GM12878 (cell line): ENCODE results near the gene TNFRSF1B. TPM values are rescaled to one million over a fixed set of nuclear protein-coding genes. Genes with fewer than 3 reads are reported as not detected.

Experiments
- ATAC-seq: fragments of 200-7000 bp; cut with Tn5 transposase; 3 replicates; pipeline ENCODE4 v1.9.1; 2020; ENCODE audit warnings: mild to moderate bottlenecking, moderate library complexity
- BruUV-seq: library from RNA; stranded (reverse); fragments of 400-500 nt; replicated peaks from 2 replicates; lab custom pipeline; 2021; lab: Mats Ljungman, UMichigan
- CTCF ChIA-PET: fragments of 300-600 bp; sonication (Branson Sonifier 250); formaldehyde crosslinking; extraction: SDS; loops from one replicate; lab custom pipeline; 2021; ENCODE audit warnings: inconsistent platforms; lab: Yijun Ruan, JAX
- POLR2A ChIA-PET: fragments of 350-600 bp; formaldehyde crosslinking; extraction: SDS; loops from one replicate; lab custom pipeline; 2021; ENCODE audit warnings: inconsistent platforms; lab: Charles Lee
- RAD21 ChIA-PET: fragments of 300-600 bp; sonication (Branson Sonifier 250); formaldehyde crosslinking; loops from one replicate; lab custom pipeline; 2023; ENCODE audit warnings: antibody characterized with exemption; ENCODE audit not compliant: unreplicated experiment; lab: Charles Lee
- SMC1A ChIA-PET: fragments of 300-600 bp; sonication (Branson Sonifier 250); formaldehyde crosslinking; loops from one replicate; lab custom pipeline; 2023; ENCODE audit not compliant: unreplicated experiment, uncharacterized antibody; lab: Charles Lee
- DNase-seq: peaks from one replicate; pipeline ENCODE4 v3.0.0-alpha.2; 2011; ENCODE audit warnings: low read depth, low spot score
- FAIRE-seq: peaks from 3 replicates; lab custom pipeline; 2011; peaks lifted over from hg19 to GRCh38; lab: Jason Lieb, UNC
- H2AFZ ChIP-seq: 2 replicates; pipeline ENCODE4 v1.6.0; 2011; ENCODE audit warnings: low read depth, low read length, control low read depth; ENCODE audit not compliant: control insufficient read depth
- H3K27ac ChIP-seq: 2 replicates; pipeline ENCODE4 v1.5.1; 2011; ENCODE audit warnings: control low read depth; ENCODE audit not compliant: control insufficient read depth, insufficient read depth
- H3K27me3 ChIP-seq, 2 experiments: replicated peaks in 1 of 2; 2 replicates each; pipeline versions ENCODE4 v1.6.0 to v1.6.1; 2011; ENCODE audit warnings: low read length in 1 of 2; ENCODE audit not compliant: control insufficient read depth in 2 of 2, insufficient read depth in 2 of 2
- H3K36me3 ChIP-seq, 2 experiments: 2 replicates each; pipeline ENCODE4 v1.5.1; 2011; ENCODE audit warnings: low read length in 1 of 2; ENCODE audit not compliant: control insufficient read depth in 2 of 2, insufficient read depth in 2 of 2
- H3K4me1 ChIP-seq: 2 replicates; pipeline ENCODE4 v1.6.1; 2011; ENCODE audit warnings: mild to moderate bottlenecking, low read length, moderate library complexity, mixed read lengths; ENCODE audit not compliant: control insufficient read depth, insufficient read depth
- H3K4me2 ChIP-seq: 2 replicates; pipeline ENCODE4 v1.6.0; 2011; ENCODE audit warnings: control low read depth; ENCODE audit not compliant: control insufficient read depth, insufficient read depth
- H3K4me3 ChIP-seq: fragments of 200-600 bp; sonication (generic); 2 replicates; pipeline ENCODE4 v1.5.1; 2016
- H3K79me2 ChIP-seq: 2 replicates; pipeline ENCODE4 v1.6.0; 2011; ENCODE audit warnings: low read length; ENCODE audit not compliant: control insufficient read depth, insufficient read depth
- H3K9ac ChIP-seq: 2 replicates; pipeline ENCODE4 v1.8.0; 2011; ENCODE audit warnings: low read length, control low read depth, mixed read lengths; ENCODE audit not compliant: control insufficient read depth, insufficient read depth
- H3K9me3 ChIP-seq: replicated peaks from 3 replicates; pipeline ENCODE4 v1.5.1; 2011; ENCODE audit warnings: mild to moderate bottlenecking, low read length; ENCODE audit not compliant: control insufficient read depth, insufficient read depth
- H4K20me1 ChIP-seq: 2 replicates; pipeline ENCODE4 v1.6.0; 2011; ENCODE audit not compliant: control insufficient read depth, insufficient read depth
- ATF3 ChIP-seq: IDR thresholded peaks from 2 replicates; pipeline ENCODE4 v1.6.1; 2011; ENCODE audit warnings: low read depth, mild to moderate bottlenecking, low read length, moderate library complexity, borderline replicate concordance; ENCODE audit errors: extremely low read depth
- CEBPZ ChIP-seq: fragments of 150-350 bp; IDR thresholded peaks from 2 replicates; pipeline ENCODE4 v1.6.1; 2016; ENCODE audit warnings: low read depth, low read length
- ESRRA ChIP-seq: IDR thresholded peaks from 2 replicates; pipeline ENCODE4 v1.6.1; 2012; ENCODE audit warnings: mild to moderate bottlenecking, low read length, improper control_type of control experiment
- EZH2 ChIP-seq: IDR thresholded peaks from 2 replicates; pipeline ENCODE4 v1.6.1; 2012; ENCODE audit warnings: low read depth, mild to moderate bottlenecking, control low read depth, inconsistent platforms, low read length, borderline replicate concordance; ENCODE audit not compliant: control insufficient read depth
- IKZF2 ChIP-seq, 2 experiments: fragments of 450-650 bp; IDR thresholded peaks; 2 replicates each; pipeline ENCODE4 v1.6.1; 2017; ENCODE audit warnings: mild to moderate bottlenecking in 2 of 2, moderate library complexity in 2 of 2
- LARP7 ChIP-seq: fragments of 450-650 bp; IDR thresholded peaks from 2 replicates; pipeline ENCODE4 v1.6.1; 2017; ENCODE audit warnings: mild to moderate bottlenecking
- MEF2A ChIP-seq: IDR thresholded peaks from 2 replicates; pipeline ENCODE4 v1.6.1; 2011; ENCODE audit warnings: low read depth, mild to moderate bottlenecking, low read length, moderate library complexity; ENCODE audit not compliant: insufficient read depth
- POLR2AphosphoS2 ChIP-seq: IDR thresholded peaks from 2 replicates; pipeline ENCODE4 v1.6.1; 2011; ENCODE audit warnings: low read depth, mild to moderate bottlenecking, low read length, improper control_type of control experiment, moderate library complexity
- RAD51 ChIP-seq: fragments of 450-650 bp; IDR thresholded peaks from 2 replicates; pipeline ENCODE4 v1.6.1; 2016; ENCODE audit warnings: moderate library complexity, mild to moderate bottlenecking, inconsistent platforms
- ZNF384 ChIP-seq: IDR thresholded peaks from 2 replicates; pipeline ENCODE4 v1.6.1; 2012; ENCODE audit warnings: low read depth, mild to moderate bottlenecking, low read length, improper control_type of control experiment, borderline replicate concordance
- WGBS: methylation state at CpG from one replicate; pipeline ENCODE4 v1.1.6; 2016; ENCODE audit warnings: low lambda C conversion rate; ENCODE audit not compliant: insufficient replicate concordance, insufficient coverage; ENCODE audit errors: missing lambda C conversion rate; 5-methylcytosine and 5-hydroxymethylcytosine counted together
- in situ Hi-C: fragments of 300-500 bp; cut with MboI; formaldehyde crosslinking; loops from 9 replicates; pipeline ENCODE4 v1.14.3; 2018; ENCODE audit warnings: mixed read lengths
- intact Hi-C: fragments of 100-400 bp; cut with micrococcal nuclease; formaldehyde crosslinking; loops from one replicate; pipeline ENCODE4 v1.14.2; 2022; ENCODE audit not compliant: unreplicated experiment
- polyA plus RNA-seq, 11 experiments: library from polyadenylated mRNA; depleted of rRNA in 4 of 11; unstranded in 6 of 11; stranded (reverse) in 5 of 11; fragments of >200 nt; fragmentation: Nextera tagmentation in 4 of 11; fragmentation: Illumina TruSeq in 1 of 11; extraction: Ambion mirVana in 4 of 11; extraction: Trizol in 1 of 11; gene quantifications; 1 replicate in 1 of 11; 2 replicates in 10 of 11; pipeline versions ENCODE4 v1.2.1 to v1.2.3, GENCODE V29; 2011 to 2016; ENCODE audit warnings: inconsistent platforms in 2 of 11, missing spikeins in 2 of 11, low read depth in 1 of 11
- total RNA-seq, 4 experiments: library from RNA; depleted of rRNA in 3 of 4; stranded (reverse); fragments of >200 nt in 3 of 4; fragmentation: Illumina TruSeq in 1 of 4; extraction: Trizol in 1 of 4; gene quantifications; 2 replicates each; pipeline versions ENCODE4 v1.2.1 to v1.2.3, GENCODE V29; 2013 to 2021
- TF ChIP-seq, protein P1 (sequence below): fragments of 450-650 bp; IDR thresholded peaks from 2 replicates; pipeline ENCODE4 v1.6.1; 2014; ENCODE audit warnings: mild to moderate bottlenecking
- TF ChIP-seq, protein P2 (sequence below): fragments of 450-650 bp; IDR thresholded peaks from 2 replicates; pipeline ENCODE4 v1.6.1; 2018; ENCODE audit warnings: borderline replicate concordance, mild to moderate bottlenecking; ENCODE audit not compliant: partially characterized antibody
- TF ChIP-seq, protein P3 (sequence below): IDR thresholded peaks from 2 replicates; pipeline ENCODE4 v1.6.1; 2011; ENCODE audit warnings: mild to moderate bottlenecking, low read depth, low read length, moderate library complexity; ENCODE audit not compliant: insufficient replicate concordance

Gene TNFRSF1B
- total and polyA plus RNA-seq, 10 of the 15 experiments (the other 5 are each of a cell fraction or from before 2014, with no cell fraction given): 10.1 to 87.2 (median 37.3) TPM

- Histone ChIP-seq H3K4me2 (no peak overlapping the region), H3K4me3 (no peak overlapping the region), H3K4me1 (peaks cover 47% of the 10 kb centered on the region), H3K27ac (no peak overlapping the region), H2AFZ (no peak overlapping the region), H3K27me3 (no peaks in the 10 kb centered on the region), H3K36me3 (peaks cover 16 to 22% of the 10 kb centered on the region in 2 experiments; a peak in 3 of 4 replicates), H4K20me1 (no peaks in the 10 kb centered on the region), H3K79me2 (no peaks in the 10 kb centered on the region), H3K9ac (no peak overlapping the region), H3K9me3 (no peaks in the 10 kb centered on the region)
- SMC1A ChIA-PET: interaction anchor here (0.7 to 16.0 kb wide), 2 partner anchors 59 to 82 kb away, joined by 3 to 191 read pairs; no protein-coding TSS in a partner anchor
- intact Hi-C loops (loop anchor here (5.0 to 10.0 kb wide), 2 partner anchors 65 to 222 kb away; partner anchors contain the start of gene MFN2), in situ Hi-C loops (loop anchor here (5.0 kb wide), 1 partner anchor 80 kb away; no protein-coding TSS in a partner anchor)
- 82% methylated on average over 17 of the region's 17 CpGs for WGBS
- FAIRE-seq (no peak), DNase-seq (no peak), ATAC-seq (no peak)
- POLR2A ChIA-PET: no interaction called here
- BruUV-seq: no TSS peak
- CTCF ChIA-PET: interaction anchor here (0.6 to 7.9 kb wide), 4 partner anchors 83 to 459 kb away, joined by 3 to 161 read pairs (median 4); no protein-coding TSS in a partner anchor
- RAD21 ChIA-PET: interaction anchor here (0.6 to 12.7 kb wide), 4 partner anchors 58 to 1242 kb away, joined by 3 to 116 read pairs (median 5); no protein-coding TSS in a partner anchor
- TF ChIP-seq MEF2A: no peak
- no peak for TF ChIP-seq LARP7
- TF ChIP-seq EZH2: no peak
- TF ChIP-seq, protein P1, sequence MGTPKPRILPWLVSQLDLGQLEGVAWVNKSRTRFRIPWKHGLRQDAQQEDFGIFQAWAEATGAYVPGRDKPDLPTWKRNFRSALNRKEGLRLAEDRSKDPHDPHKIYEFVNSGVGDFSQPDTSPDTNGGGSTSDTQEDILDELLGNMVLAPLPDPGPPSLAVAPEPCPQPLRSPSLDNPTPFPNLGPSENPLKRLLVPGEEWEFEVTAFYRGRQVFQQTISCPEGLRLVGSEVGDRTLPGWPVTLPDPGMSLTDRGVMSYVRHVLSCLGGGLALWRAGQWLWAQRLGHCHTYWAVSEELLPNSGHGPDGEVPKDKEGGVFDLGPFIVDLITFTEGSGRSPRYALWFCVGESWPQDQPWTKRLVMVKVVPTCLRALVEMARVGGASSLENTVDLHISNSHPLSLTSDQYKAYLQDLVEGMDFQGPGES: no peak
- no peak for TF ChIP-seq ZNF384
- no peak for TF ChIP-seq IKZF2 (IDR thresholded peaks at IDR 0.05)
- TF ChIP-seq ATF3: no peak
- TF ChIP-seq, protein P2, sequence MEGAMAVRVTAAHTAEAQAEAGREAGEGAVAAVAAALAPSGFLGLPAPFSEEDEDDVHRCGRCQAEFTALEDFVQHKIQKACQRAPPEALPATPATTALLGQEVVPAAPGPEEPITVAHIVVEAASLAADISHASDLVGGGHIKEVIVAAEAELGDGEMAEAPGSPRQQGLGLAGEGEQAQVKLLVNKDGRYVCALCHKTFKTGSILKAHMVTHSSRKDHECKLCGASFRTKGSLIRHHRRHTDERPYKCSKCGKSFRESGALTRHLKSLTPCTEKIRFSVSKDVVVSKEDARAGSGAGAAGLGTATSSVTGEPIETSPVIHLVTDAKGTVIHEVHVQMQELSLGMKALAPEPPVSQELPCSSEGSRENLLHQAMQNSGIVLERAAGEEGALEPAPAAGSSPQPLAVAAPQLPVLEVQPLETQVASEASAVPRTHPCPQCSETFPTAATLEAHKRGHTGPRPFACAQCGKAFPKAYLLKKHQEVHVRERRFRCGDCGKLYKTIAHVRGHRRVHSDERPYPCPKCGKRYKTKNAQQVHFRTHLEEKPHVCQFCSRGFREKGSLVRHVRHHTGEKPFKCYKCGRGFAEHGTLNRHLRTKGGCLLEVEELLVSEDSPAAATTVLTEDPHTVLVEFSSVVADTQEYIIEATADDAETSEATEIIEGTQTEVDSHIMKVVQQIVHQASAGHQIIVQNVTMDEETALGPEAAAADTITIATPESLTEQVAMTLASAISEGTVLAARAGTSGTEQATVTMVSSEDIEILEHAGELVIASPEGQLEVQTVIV: no peak
- TF ChIP-seq ESRRA: no peak
- TF ChIP-seq POLR2AphosphoS2: no peak
- TF ChIP-seq CEBPZ: no peak
- TF ChIP-seq, protein P3, sequence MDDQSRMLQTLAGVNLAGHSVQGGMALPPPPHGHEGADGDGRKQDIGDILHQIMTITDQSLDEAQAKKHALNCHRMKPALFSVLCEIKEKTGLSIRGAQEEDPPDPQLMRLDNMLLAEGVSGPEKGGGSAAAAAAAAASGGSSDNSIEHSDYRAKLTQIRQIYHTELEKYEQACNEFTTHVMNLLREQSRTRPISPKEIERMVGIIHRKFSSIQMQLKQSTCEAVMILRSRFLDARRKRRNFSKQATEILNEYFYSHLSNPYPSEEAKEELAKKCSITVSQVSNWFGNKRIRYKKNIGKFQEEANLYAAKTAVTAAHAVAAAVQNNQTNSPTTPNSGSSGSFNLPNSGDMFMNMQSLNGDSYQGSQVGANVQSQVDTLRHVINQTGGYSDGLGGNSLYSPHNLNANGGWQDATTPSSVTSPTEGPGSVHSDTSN: no peak
- TF ChIP-seq RAD51: no peak
Measured at GRCh38 chr1:12206792-12207424, 40.1 kb downstream of the TNFRSF1B start.
